Activated CD4-positive, CD25-positive, alpha-beta regulatory T cell (primary cell): ENCODE results near the gene PAX9.

Source experiments
- DNase-seq, 4 experiments: peaks; one replicate each; lab custom pipeline; 2025; lab: John Stamatoyannopoulos, UW

The PAX9 gene

GRCh38 chr14:36655963-36656686 is 5.5 kb upstream of the PAX9 start:
- no peak for DNase-seq

GRCh38 chr14:36656687-36657398 is 4.8 kb upstream of the PAX9 start:
- DNase-seq: no peak

GRCh38 chr14:36657399-36658122 is 4.1 kb upstream of the PAX9 start:
- no peak for DNase-seq

GRCh38 chr14:36658123-36659009 is 3.3 kb upstream of the PAX9 start:
- DNase-seq: no peak

- DNase-seq: no peak
Observed at GRCh38 chr14:36659010-36659821, 2.4 kb upstream of the PAX9 start.

GRCh38 chr14:36659822-36660735 is 1.6 kb upstream of the PAX9 start:
- DNase-seq: no peak

DNA sequence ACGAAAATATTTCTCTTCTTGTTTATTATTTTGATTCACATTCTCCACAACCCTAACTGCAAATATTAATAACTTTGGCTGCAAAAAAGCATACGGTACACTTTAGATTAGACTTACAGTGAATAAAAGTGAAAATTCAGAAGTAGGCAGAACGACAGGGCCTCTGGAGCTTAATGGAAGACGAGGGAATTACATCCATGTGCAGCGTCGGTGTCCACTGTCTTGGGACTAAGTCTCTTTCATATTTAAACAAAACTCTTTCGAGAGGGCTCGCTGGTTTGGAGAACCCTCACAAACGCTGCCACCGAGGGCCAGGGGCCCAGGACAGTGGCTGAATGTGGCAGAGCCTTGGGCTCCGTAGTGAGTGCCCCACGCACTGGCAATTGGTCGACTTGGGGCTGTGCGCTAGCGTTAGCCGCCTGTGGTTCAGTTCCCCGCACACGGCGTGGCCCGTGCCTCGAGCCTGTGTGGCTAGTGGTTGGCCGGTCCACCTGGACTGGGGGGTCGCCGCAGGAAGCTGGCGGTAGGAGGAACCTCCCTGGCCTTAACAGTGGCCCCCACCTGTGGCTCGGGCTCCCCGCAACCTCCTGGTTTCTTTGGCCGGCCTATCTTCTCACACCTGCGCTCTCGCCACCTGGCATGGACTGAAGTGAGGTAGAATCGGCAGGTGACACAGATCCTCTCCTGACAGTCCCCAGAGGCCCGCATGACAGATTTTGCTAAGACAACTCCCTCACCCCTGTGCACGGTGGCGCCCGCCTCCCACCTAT is 739 bp upstream of the PAX9 start:
- DNase-seq: no peak

GRCh38 chr14:36662258-36662542 is 540 bp downstream of the PAX9 start:
- no peak for DNase-seq

DNA sequence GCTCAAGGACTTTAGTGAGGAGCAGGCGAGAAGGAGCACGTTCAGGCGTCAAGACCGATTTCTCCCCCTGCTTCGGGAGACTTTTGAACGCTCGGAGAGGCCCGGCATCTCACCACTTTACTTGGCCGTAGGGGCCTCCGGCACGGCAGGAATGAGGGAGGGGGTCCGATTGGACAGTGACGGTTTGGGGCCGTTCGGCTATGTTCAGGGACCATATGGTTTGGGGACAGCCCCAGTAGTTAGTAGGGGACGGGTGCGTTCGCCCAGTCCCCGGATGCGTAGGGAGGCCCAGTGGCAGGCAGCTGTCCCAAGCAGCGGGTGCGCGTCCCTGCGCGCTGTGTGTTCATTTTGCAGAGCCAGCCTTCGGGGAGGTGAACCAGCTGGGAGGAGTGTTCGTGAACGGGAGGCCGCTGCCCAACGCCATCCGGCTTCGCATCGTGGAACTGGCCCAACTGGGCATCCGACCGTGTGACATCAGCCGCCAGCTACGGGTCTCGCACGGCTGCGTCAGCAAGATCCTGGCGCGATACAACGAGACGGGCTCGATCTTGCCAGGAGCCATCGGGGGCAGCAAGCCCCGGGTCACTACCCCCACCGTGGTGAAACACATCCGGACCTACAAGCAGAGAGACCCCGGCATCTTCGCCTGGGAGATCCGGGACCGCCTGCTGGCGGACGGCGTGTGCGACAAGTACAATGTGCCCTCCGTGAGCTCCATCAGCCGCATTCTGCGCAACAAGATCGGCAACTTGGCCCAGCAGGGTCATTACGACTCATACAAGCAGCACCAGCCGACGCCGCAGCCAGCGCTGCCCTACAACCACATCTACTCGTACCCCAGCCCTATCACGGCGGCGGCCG is 1.1 kb downstream of the PAX9 start:
- no peak for DNase-seq

- DNase-seq: no peak
Observed at GRCh38 chr14:36663404-36664321, 2.0 kb downstream of the PAX9 start.

DNA sequence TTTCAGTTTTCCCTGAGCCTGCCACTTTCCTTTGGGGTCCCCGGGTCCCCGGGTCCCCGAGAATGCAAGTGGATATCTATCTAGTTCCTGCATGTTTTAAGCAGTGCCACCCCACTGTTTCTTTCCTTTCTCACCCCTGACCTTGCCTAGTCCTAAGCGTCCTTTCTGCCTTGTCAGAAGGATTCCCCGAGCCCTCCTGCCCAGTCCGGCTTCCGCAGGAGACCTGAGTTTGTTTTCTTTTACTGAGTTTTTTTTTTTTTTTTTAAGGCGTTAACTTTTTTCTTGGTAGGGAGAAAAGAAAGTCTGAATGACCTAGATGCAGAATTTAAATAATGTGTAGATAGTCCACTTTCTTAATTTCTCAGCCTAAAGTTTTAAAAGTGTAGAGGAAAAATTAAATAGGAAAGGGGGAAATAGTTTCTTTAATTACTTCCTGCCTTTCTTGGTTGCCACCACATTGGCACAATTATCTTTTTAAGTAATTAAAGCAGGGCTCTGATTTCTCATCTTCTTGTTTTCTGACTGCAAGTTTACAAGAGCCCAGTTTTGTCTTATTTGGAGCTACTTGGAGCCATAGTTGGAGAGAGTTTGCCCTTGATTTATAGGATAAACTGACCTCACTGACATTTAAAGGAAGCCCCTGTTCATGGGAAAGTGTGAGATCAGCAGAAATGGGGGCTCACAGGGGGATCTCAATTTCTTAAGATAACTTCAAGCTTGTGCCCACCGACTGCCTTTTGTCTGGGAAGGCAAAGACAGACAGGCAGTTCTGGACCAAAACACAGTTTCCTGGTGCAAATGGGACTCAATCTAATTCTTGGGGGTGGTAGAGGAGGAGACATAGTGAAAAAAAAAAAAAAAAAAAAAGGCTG is 2.9 kb downstream of the PAX9 start:
- no peak for DNase-seq

DNA sequence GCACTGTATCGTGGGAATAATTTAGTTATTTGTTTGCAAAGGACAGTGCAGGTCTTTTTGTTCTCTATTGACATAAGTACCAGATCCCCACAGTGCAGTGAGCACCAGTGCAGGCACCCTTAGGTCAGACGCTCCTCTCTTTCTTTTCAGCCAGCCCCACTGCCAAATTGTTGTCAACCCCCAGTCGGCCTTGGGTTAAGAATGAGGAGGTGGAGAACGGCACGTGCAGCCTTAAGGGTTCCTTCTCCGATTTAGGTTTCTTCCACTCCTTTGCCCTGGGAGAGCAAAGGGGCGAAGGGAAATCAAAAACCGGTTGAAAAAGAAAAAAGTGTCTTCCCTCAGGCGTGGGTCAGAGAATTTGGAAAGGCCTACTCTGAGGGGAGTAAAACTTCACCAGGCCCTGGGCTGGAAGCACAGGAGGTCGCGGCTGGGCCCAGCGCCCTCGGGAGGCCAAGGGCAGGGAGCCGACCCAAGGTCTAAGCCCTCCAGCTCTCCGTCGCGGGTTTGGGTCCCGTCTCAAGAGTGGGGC is 4.3 kb downstream of the PAX9 start:
- no peak for DNase-seq

- no peak for DNase-seq
Observed at GRCh38 chr14:36666416-36667206, 5.0 kb downstream of the PAX9 start.

GRCh38 chr14:36667679-36668078 is 6.0 kb downstream of the PAX9 start:
- no peak for DNase-seq

DNA sequence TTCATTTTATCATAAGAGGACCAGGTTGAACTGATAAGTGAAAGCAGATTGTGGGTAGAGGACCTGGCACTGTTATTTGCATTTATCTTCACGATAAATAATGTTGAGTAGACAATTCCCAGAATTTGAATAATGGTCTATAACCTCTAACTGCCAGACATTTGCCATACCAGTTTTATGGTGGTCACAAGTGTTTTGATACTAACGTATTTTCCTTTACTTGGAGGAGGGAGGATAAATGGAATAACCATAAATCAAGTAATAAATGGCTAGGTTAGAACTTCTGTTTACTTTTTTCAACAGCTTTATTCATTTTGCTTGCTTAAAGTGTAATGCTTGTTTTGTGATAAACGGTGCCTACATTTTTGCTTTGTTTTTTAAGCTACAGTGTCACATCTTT is 9.5 kb downstream of the PAX9 start:
- no peak for DNase-seq
